GM21528 (cell line): ENCODE results near the gene MAP3K3.

ENCODE experiments used
- ATAC-seq: cut with Tn5 transposase; IDR thresholded peaks from one replicate; pipeline ENCODE4 v1.9.1; 2021; ENCODE audit warnings: mild to moderate bottlenecking, moderate library complexity; ENCODE audit not compliant: unreplicated experiment, low FRiP score

The MAP3K3 gene

GRCh38 chr17:63647936-63648335, 25.7 kb downstream of the MAP3K3 start:
- ATAC-seq, result no peak

GRCh38 chr17:63649813-63650212, 27.6 kb downstream of the MAP3K3 start:
- ATAC-seq, result no peak

- no peak for ATAC-seq
These were observed 29.9 kb downstream of the MAP3K3 start for GRCh38 chr17:63652106-63652505.

GRCh38 chr17:63653050-63653449, 30.8 kb downstream of the MAP3K3 start:
- no peak for ATAC-seq

- ATAC-seq, result no peak
These were observed 35.6 kb downstream of the MAP3K3 start for GRCh38 chr17:63657786-63658185.

- ATAC-seq, result no peak
These were observed 36.1 kb downstream of the MAP3K3 start for GRCh38 chr17:63658366-63658765.

GRCh38 chr17:63659850-63660249, 37.6 kb downstream of the MAP3K3 start:
- ATAC-seq, result no peak

- peak; percentile 57 for ATAC-seq
These were observed 43.5 kb downstream of the MAP3K3 start for GRCh38 chr17:63665527-63666214.

- ATAC-seq, result no peak
These were observed 50.6 kb downstream of the MAP3K3 start for GRCh38 chr17:63672856-63673255.

GRCh38 chr17:63675231-63675606, 53.0 kb downstream of the MAP3K3 start:
- no peak for ATAC-seq

- ATAC-seq, result no peak
These were observed 53.7 kb downstream of the MAP3K3 start for GRCh38 chr17:63675607-63676546.

GRCh38 chr17:63676584-63676983, 54.4 kb downstream of the MAP3K3 start:
- no peak for ATAC-seq

- no peak for ATAC-seq
These were observed 57.0 kb downstream of the MAP3K3 start for GRCh38 chr17:63679214-63679613.

- ATAC-seq, result no peak
These were observed 58.5 kb downstream of the MAP3K3 start for GRCh38 chr17:63680700-63681099.

GRCh38 chr17:63681530-63681929, 59.3 kb downstream of the MAP3K3 start:
- ATAC-seq, result no peak

GRCh38 chr17:63682441-63682840, 60.2 kb downstream of the MAP3K3 start:
- no peak for ATAC-seq

GRCh38 chr17:63682981-63683380, 60.8 kb downstream of the MAP3K3 start:
- ATAC-seq, result no peak

- no peak for ATAC-seq
These were observed 62.8 kb downstream of the MAP3K3 start for GRCh38 chr17:63685041-63685440.

- ATAC-seq, result no peak
These were observed 63.4 kb downstream of the MAP3K3 start for GRCh38 chr17:63685578-63685977.

GRCh38 chr17:63686138-63686685, 64.0 kb downstream of the MAP3K3 start:
- no peak for ATAC-seq

- ATAC-seq, result no peak
These were observed 66.3 kb downstream of the MAP3K3 start for GRCh38 chr17:63688396-63689020.
